SIG-M5 treated with dmso at 0.1 percent for 504 hours (cell line): ENCODE results near the gene TRAF3IP1.

Experiments used
- DNase-seq: peaks from one replicate; lab custom pipeline; 2025; ENCODE audit not compliant: unreplicated experiment; lab: John Stamatoyannopoulos, UW

TRAF3IP1 gene

GRCh38 chr2:238378230-238379095 lies 58.1 kb downstream of the TRAF3IP1 start:
- DNase-seq: no peak

GRCh38 chr2:238379096-238379810 lies 58.9 kb downstream of the TRAF3IP1 start:
- DNase-seq: no peak

- no peak for DNase-seq
Observed at GRCh38 chr2:238380336-238380735, 60.0 kb downstream of the TRAF3IP1 start.

- peak; percentile 46 for DNase-seq
Observed at GRCh38 chr2:238380785-238381184, 60.5 kb downstream of the TRAF3IP1 start.

GRCh38 chr2:238381341-238382115 lies 61.2 kb downstream of the TRAF3IP1 start:
- DNase-seq: peak; percentile 91

GRCh38 chr2:238382381-238382781 lies 62.1 kb downstream of the TRAF3IP1 start:
- DNase-seq: peak; percentile 89

- DNase-seq: no peak
Observed at GRCh38 chr2:238383135-238383534, 62.8 kb downstream of the TRAF3IP1 start.

GRCh38 chr2:238383743-238384380 lies 63.5 kb downstream of the TRAF3IP1 start:
- peak; percentile 60 for DNase-seq

GRCh38 chr2:238387332-238387731 lies 67.0 kb downstream of the TRAF3IP1 start:
- DNase-seq: peak; percentile 63

- DNase-seq: no peak
Observed at GRCh38 chr2:238388794-238389193, 68.5 kb downstream of the TRAF3IP1 start.

- DNase-seq: no peak
Observed at GRCh38 chr2:238389988-238390589, 69.8 kb downstream of the TRAF3IP1 start.

- no peak for DNase-seq
Observed at GRCh38 chr2:238391042-238391689, 70.8 kb downstream of the TRAF3IP1 start.

GRCh38 chr2:238396663-238397062 lies 76.3 kb downstream of the TRAF3IP1 start:
- no peak for DNase-seq

GRCh38 chr2:238397356-238397755 lies 77.0 kb downstream of the TRAF3IP1 start:
- DNase-seq: no peak

GRCh38 chr2:238398577-238398976 lies 78.3 kb downstream of the TRAF3IP1 start:
- DNase-seq: no peak

GRCh38 chr2:238399094-238399493 lies 78.8 kb downstream of the TRAF3IP1 start:
- DNase-seq: no peak

GRCh38 chr2:238401551-238401950 lies 81.2 kb downstream of the TRAF3IP1 start:
- DNase-seq: no peak

- DNase-seq: no peak
Observed at GRCh38 chr2:238403632-238404405, 83.5 kb downstream of the TRAF3IP1 start.
